PC-9 (cell line): Measurements from ENCODE around the gene OR11H6. TPM values are rescaled to one million over a fixed set of nuclear protein-coding genes. Genes with fewer than 3 reads are reported as not detected.

Experiments used
- BruUV-seq: library from RNA; stranded (reverse); fragments of 400-500 nt; replicated peaks from 2 replicates; lab custom pipeline; 2021; lab: Mats Ljungman, UMichigan
- CTCF ChIA-PET: fragments of 300-600 bp; sonication (Branson Sonifier 250); formaldehyde crosslinking; loops from one replicate; lab custom pipeline; 2022; ENCODE audit warnings: antibody characterized with exemption; lab: Charles Lee
- POLR2A ChIA-PET: fragments of 300-600 bp; sonication (Branson Sonifier 250); formaldehyde crosslinking; loops from one replicate; lab custom pipeline; 2022; ENCODE audit warnings: antibody characterized with exemption; ENCODE audit not compliant: unreplicated experiment; lab: Charles Lee
- DNase-seq, 2 experiments: peaks; one replicate each; pipeline versions ENCODE4 v3.0.0 to v3.0.0-alpha.2; 2015 to 2022; ENCODE audit warnings: mixed read lengths in 1 of 2
- H2AFZ ChIP-seq: fragments of 200-600 bp; sonication (generic); 2 replicates; pipeline ENCODE4 v1.8.1; 2017; ENCODE audit warnings: antibody characterized with exemption
- H3F3A ChIP-seq: fragments of 200-600 bp; sonication (generic); 2 replicates; pipeline ENCODE4 v1.8.1; 2017; ENCODE audit warnings: antibody characterized with exemption, mild to moderate bottlenecking, low read depth; ENCODE audit not compliant: insufficient read depth
- H3K27ac ChIP-seq: fragments of 200-600 bp; sonication (generic); 2 replicates; pipeline ENCODE4 v1.6.1; 2016; ENCODE audit warnings: mixed run types
- H3K27me3 ChIP-seq: fragments of 200-600 bp; sonication (generic); 2 replicates; pipeline ENCODE4 v1.6.1; 2016; ENCODE audit warnings: low read depth, mixed run types; ENCODE audit not compliant: insufficient read depth
- H3K36me3 ChIP-seq: fragments of 200-600 bp; sonication (generic); 2 replicates; pipeline ENCODE4 v1.6.1; 2016; ENCODE audit warnings: low read depth, mixed run types
- H3K4me1 ChIP-seq: fragments of 200-600 bp; sonication (generic); replicated peaks from 2 replicates; pipeline ENCODE4 v1.6.1; 2016; ENCODE audit warnings: mixed run types; ENCODE audit not compliant: insufficient read depth
- H3K4me2 ChIP-seq: fragments of 200-600 bp; sonication (generic); 2 replicates; pipeline ENCODE4 v1.6.1; 2017; ENCODE audit warnings: mixed run types
- H3K4me3 ChIP-seq: fragments of 200-600 bp; sonication (generic); 2 replicates; pipeline ENCODE4 v1.6.1; 2016; ENCODE audit warnings: mixed run types
- H3K79me2 ChIP-seq: fragments of 200-600 bp; sonication (generic); 2 replicates; pipeline ENCODE4 v1.6.1; 2017; ENCODE audit warnings: low read depth, mixed run types
- H3K9me2 ChIP-seq: fragments of 200-600 bp; sonication (generic); 2 replicates; pipeline ENCODE4 v1.8.1; 2017; ENCODE audit warnings: mild to moderate bottlenecking; ENCODE audit not compliant: insufficient read depth
- H3K9me3 ChIP-seq: fragments of 200-600 bp; sonication (generic); 2 replicates; pipeline ENCODE4 v1.8.1; 2016; ENCODE audit warnings: low read depth; ENCODE audit not compliant: insufficient read depth
- H4K20me1 ChIP-seq: fragments of 200-600 bp; sonication (generic); 2 replicates; pipeline ENCODE4 v1.8.1; 2017; ENCODE audit not compliant: insufficient read depth
- CTCF ChIP-seq: fragments of 200-600 bp; sonication (generic); conservative IDR thresholded peaks from 2 replicates; pipeline ENCODE4 v1.6.1; 2017; ENCODE audit warnings: mixed run types, antibody characterized with exemption, mild to moderate bottlenecking, moderate library complexity
- EZH2 ChIP-seq: fragments of 200-600 bp; sonication (generic); IDR thresholded peaks from 2 replicates; pipeline ENCODE4 v1.8.0; 2017; ENCODE audit warnings: antibody characterized with exemption, low read depth
- intact Hi-C: fragments of 100-400 bp; cut with micrococcal nuclease; formaldehyde crosslinking; loops from one replicate; pipeline ENCODE4 v1.10.0; 2022; ENCODE audit not compliant: unreplicated experiment
- total RNA-seq: library from RNA; stranded (reverse); gene quantifications from 2 replicates; pipeline ENCODE4 v1.2.3, GENCODE V29; 2021

Gene OR11H6
- total RNA-seq, 1 experiment from 2014 or later, result not detected

GRCh38 chr14:20197459-20197858, 26.1 kb upstream of the OR11H6 start:
- BruUV-seq, result no TSS peak
- intact Hi-C loops, result no loop called here
- Histone ChIP-seq H3K4me1 (no peaks in the 10 kb centered on the region), H3K4me3 (no peak overlapping the region), H3K36me3 (no peaks in the 10 kb centered on the region), H3K27ac (no peak overlapping the region), H3K9me3 (no peaks in the 10 kb centered on the region), H3K9me2 (no peaks in the 10 kb centered on the region), H3K27me3 (peaks cover 3% of the 10 kb centered on the region; the same call in 1 of the 2 replicates), H3K79me2 (no peaks in the 10 kb centered on the region), H3F3A (no peaks in the 10 kb centered on the region), H2AFZ (no peak overlapping the region), H4K20me1 (no peaks in the 10 kb centered on the region), H3K4me2 (no peak overlapping the region)
- TF ChIP-seq EZH2 (no peak), CTCF (no peak)
- ChIA-PET POLR2A (no interaction called here), CTCF (no interaction called here)
- no peak for DNase-seq

DNA sequence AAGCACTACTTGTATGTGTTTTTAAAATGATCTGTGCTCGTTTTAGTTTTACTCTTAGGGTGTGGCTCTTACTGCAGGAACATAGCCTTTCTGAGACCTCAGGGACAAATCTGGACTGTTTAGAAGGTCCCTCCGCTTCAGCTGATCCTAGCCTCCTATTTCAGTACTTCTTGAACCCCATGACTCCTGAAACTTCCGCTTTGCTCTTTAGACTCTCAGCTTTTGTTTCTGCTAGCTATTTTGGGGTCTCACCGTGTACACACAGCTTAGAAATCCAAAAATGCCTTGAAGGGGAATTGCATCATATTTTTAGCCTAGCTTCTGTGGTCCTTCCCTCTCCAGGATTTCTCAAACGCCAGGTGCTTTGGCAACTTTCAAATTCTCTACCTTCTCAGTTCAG, 24.5 kb upstream of the OR11H6 start:
- no peaks in the 10 kb centered on the region for H3K9me3 ChIP-seq
- H3K4me2 ChIP-seq, result no peak overlapping the region
- TF ChIP-seq EZH2 (no peak), CTCF (no peak)
- H3K79me2 ChIP-seq, result no peaks in the 10 kb centered on the region
- ChIA-PET CTCF (no interaction called here), POLR2A (no interaction called here)
- BruUV-seq, result no TSS peak
- no peak overlapping the region for H3K4me3 ChIP-seq
- H3K36me3 ChIP-seq, result no peaks in the 10 kb centered on the region
- H3K4me1 ChIP-seq, result no peaks in the 10 kb centered on the region
- H3K9me2 ChIP-seq, result no peaks in the 10 kb centered on the region
- no peaks in the 10 kb centered on the region for H4K20me1 ChIP-seq
- intact Hi-C loops, result no loop called here
- DNase-seq, result no peak
- H2AFZ ChIP-seq, result no peak overlapping the region
- no peak overlapping the region for H3K27ac ChIP-seq
- H3F3A ChIP-seq, result no peaks in the 10 kb centered on the region
- no peaks in the 10 kb centered on the region for H3K27me3 ChIP-seq

DNA sequence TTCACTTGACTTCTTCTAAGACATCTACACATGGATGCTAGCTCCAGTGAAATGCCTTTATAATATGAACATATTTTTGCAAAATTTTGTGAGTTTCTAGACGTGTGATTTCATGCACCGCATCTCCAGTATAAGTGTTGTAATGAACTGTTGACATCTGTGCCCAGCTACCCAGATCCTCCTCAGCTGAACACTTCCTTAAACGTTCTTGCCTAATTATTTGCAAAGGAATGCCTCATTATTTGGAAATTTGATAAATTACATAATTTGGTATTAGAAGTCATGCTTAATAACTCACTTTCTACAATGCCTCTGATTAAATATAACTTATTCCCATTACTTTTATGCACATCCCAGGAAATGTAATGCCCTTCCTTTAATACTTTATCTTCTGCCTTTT, 18.8 kb upstream of the OR11H6 start:
- Histone ChIP-seq H2AFZ (no peak overlapping the region), H3K9me2 (no peaks in the 10 kb centered on the region), H3F3A (no peaks in the 10 kb centered on the region), H4K20me1 (no peaks in the 10 kb centered on the region), H3K36me3 (no peaks in the 10 kb centered on the region), H3K4me3 (no peak overlapping the region), H3K27ac (no peak overlapping the region), H3K27me3 (no peaks in the 10 kb centered on the region), H3K79me2 (no peaks in the 10 kb centered on the region), H3K4me1 (no peaks in the 10 kb centered on the region), H3K4me2 (no peak overlapping the region), H3K9me3 (no peaks in the 10 kb centered on the region)
- no TSS peak for BruUV-seq
- no peak for DNase-seq
- intact Hi-C loops, result no loop called here
- TF ChIP-seq CTCF, result no peak
- no peak for TF ChIP-seq EZH2
- ChIA-PET CTCF (no interaction called here), POLR2A (no interaction called here)
